ENCODE results near the gene PCBP2. TPM values are rescaled to one million over a fixed set of nuclear protein-coding genes. Genes with fewer than 3 reads are reported as not detected.

PCBP2 gene
- total and polyA plus RNA-seq, 2 experiments from 2014 or later, result 132 to 389 TPM

DNA sequence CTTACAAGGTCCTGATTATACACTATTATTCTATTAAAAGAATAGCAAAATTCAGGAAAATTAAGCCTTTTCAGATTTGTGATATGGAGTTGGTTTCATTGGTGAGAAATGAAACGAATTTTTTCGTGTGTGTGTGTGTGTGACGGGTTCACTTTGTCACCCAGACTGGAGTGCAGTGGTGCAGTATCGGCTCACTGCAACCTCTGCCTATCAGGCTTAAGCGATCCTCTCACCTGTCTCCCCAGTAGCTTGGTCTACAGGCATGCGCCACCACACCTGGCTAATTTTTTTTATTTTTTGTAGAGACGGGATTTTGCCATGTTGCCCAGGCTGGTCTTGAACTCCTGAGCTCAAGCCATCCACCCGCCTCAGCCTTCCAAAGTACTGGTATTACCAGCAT is 9.7 kb downstream of the PCBP2 start:
- no peaks in the 10 kb centered on the region for H3K36me3 ChIP-seq (replicated peaks; ENCODE audit: insufficient read depth, low read depth)
- no peaks in the 10 kb centered on the region for H3K4me1 ChIP-seq (ENCODE audit: insufficient read depth)
- no peak for DNase-seq (ENCODE audit: low spot score)
- H3K27me3 ChIP-seq, result no peaks in the 10 kb centered on the region
- H3K27ac ChIP-seq, result no peak overlapping the region
- H3K9me2 ChIP-seq (replicated peaks; ENCODE audit: insufficient read depth), result no peaks in the 10 kb centered on the region
- peaks cover 98% of the 10 kb centered on the region for H4K20me1 ChIP-seq (ENCODE audit: insufficient read depth, poor library complexity, severe bottlenecking)
- H3K9me3 ChIP-seq (ENCODE audit: low read depth), result no peaks in the 10 kb centered on the region
- H3K4me2 ChIP-seq, result no peak overlapping the region
- no peak overlapping the region for H2AFZ ChIP-seq
- 95% methylated on average over 8 of the region's 8 CpGs for WGBS (ENCODE audit: low lambda C conversion rate, missing lambda C conversion rate)
- H3K79me2 ChIP-seq, result peaks cover 99% of the 10 kb centered on the region
- no peak overlapping the region for H3K4me3 ChIP-seq
- TF ChIP-seq EZH2 (IDR thresholded peaks at IDR 0.05; ENCODE audit: borderline replicate concordance), result no peak
- TF ChIP-seq CTCF (IDR thresholded peaks at IDR 0.05; ENCODE audit: poor library complexity), result no peak
- TF ChIP-seq EZH2phosphoT487 (IDR thresholded peaks at IDR 0.05; ENCODE audit: low read depth, severe bottlenecking, unreplicated experiment), result no peak

DNA sequence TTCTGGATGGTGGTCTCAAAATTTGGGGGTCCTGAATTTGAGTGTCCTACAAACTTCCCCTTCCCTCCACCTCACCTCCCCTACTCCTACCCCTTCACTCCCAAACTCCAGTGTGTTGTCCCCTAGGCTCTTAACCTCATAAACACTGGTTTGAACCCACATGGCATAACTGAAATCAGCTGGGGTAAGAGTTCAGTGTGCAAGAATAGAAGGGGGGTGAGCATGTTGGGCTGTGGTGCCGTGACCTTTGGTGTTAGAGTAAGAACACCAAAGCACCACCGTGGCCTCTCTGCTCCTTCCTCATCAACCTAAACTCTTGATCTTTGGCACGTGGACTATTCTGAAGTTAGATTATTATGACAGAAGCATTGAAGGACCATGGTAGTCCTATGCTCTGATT is 11.0 kb downstream of the PCBP2 start:
- no peak overlapping the region for H3K27ac ChIP-seq
- TF ChIP-seq EZH2phosphoT487 (IDR thresholded peaks at IDR 0.05; ENCODE audit: low read depth, severe bottlenecking, unreplicated experiment) (no peak), CTCF (IDR thresholded peaks at IDR 0.05; ENCODE audit: poor library complexity) (no peak), EZH2 (IDR thresholded peaks at IDR 0.05; ENCODE audit: borderline replicate concordance) (no peak)
- H3K9me2 ChIP-seq (replicated peaks; ENCODE audit: insufficient read depth), result no peaks in the 10 kb centered on the region
- no peaks in the 10 kb centered on the region for H3K9me3 ChIP-seq (ENCODE audit: low read depth)
- H3K4me3 ChIP-seq, result no peak overlapping the region
- peaks cover 96% of the 10 kb centered on the region for H4K20me1 ChIP-seq (ENCODE audit: insufficient read depth, poor library complexity, severe bottlenecking)
- no peak for DNase-seq (ENCODE audit: low spot score)
- H3K27me3 ChIP-seq, result no peaks in the 10 kb centered on the region
- 86% methylated on average over 3 of the region's 3 CpGs for WGBS (ENCODE audit: low lambda C conversion rate, missing lambda C conversion rate)
- H3K4me2 ChIP-seq, result no peak overlapping the region
- no peaks in the 10 kb centered on the region for H3K4me1 ChIP-seq (ENCODE audit: insufficient read depth)
- no peak overlapping the region for H2AFZ ChIP-seq
- no peaks in the 10 kb centered on the region for H3K36me3 ChIP-seq (replicated peaks; ENCODE audit: insufficient read depth, low read depth)
- peaks cover 99% of the 10 kb centered on the region for H3K79me2 ChIP-seq

- Histone ChIP-seq H3K9me3 (ENCODE audit: low read depth) (no peaks in the 10 kb centered on the region), H3K9me2 (replicated peaks; ENCODE audit: insufficient read depth) (no peaks in the 10 kb centered on the region), H3K4me2 (no peak overlapping the region), H4K20me1 (ENCODE audit: insufficient read depth, poor library complexity, severe bottlenecking) (peaks cover 93% of the 10 kb centered on the region), H3K27me3 (no peaks in the 10 kb centered on the region), H3K79me2 (peaks cover 99% of the 10 kb centered on the region), H2AFZ (no peak overlapping the region), H3K4me3 (no peak overlapping the region), H3K4me1 (ENCODE audit: insufficient read depth) (no peaks in the 10 kb centered on the region), H3K36me3 (replicated peaks; ENCODE audit: insufficient read depth, low read depth) (no peaks in the 10 kb centered on the region), H3K27ac (peak overlapping the region; percentile 16)
- DNase-seq (ENCODE audit: low spot score), result no peak
- TF ChIP-seq EZH2 (IDR thresholded peaks at IDR 0.05; ENCODE audit: borderline replicate concordance) (no peak), EZH2phosphoT487 (IDR thresholded peaks at IDR 0.05; ENCODE audit: low read depth, severe bottlenecking, unreplicated experiment) (no peak), CTCF (IDR thresholded peaks at IDR 0.05; ENCODE audit: poor library complexity) (no peak)
- WGBS (ENCODE audit: low lambda C conversion rate, missing lambda C conversion rate), result 76% methylated on average over 5 of the region's 5 CpGs
Observed at GRCh38 chr12:53463802-53464560, 12.1 kb downstream of the PCBP2 start.

Data from hepatocyte (in vitro differentiated cells).